GM18951 (cell line): ENCODE measurements around the gene HSPA12B.

ENCODE experiments used
- POLR2A ChIP-seq: IDR thresholded peaks from 4 replicates; pipeline ENCODE4 v1.6.1; 2011; ENCODE audit warnings: mild to moderate bottlenecking; ENCODE audit not compliant: insufficient read length, insufficient read depth; ENCODE audit errors: extremely low read depth
- in situ Hi-C: fragments of 300-500 bp; cut with MboI; formaldehyde crosslinking; loops from one replicate; pipeline ENCODE4 v1.12.0; 2022; ENCODE audit warnings: low sequenced_read_pairs, mixed read lengths, inconsistent platforms; ENCODE audit not compliant: unreplicated experiment

HSPA12B gene

GRCh38 chr20:3728354-3728753 lies 4.1 kb upstream of the HSPA12B start:
- TF ChIP-seq POLR2A, result no peak
- in situ Hi-C loops, result no loop called here

GRCh38 chr20:3728876-3729275 lies 3.6 kb upstream of the HSPA12B start:
- in situ Hi-C loops, result no loop called here
- no peak for TF ChIP-seq POLR2A

DNA sequence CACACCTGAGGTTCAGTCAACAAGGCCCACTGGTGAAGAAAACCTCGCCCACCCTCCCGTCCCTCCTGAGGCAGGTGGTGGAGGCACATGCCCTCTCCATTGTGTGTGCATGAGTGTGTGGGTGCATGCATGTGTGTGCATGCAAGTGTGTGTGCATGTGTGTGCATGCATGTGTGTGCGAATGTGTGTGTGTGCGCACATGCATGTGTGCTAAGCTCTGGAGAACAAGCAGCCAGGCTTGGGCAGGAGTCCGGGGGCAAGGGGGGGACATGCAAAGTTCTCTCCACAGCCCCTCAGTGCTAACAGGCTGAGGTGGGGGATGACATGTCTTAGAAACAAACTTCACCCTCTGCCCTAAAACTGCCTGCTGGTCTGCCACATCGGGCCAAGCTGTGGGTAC lies 3.1 kb upstream of the HSPA12B start:
- in situ Hi-C loops, result no loop called here
- TF ChIP-seq POLR2A, result no peak

DNA sequence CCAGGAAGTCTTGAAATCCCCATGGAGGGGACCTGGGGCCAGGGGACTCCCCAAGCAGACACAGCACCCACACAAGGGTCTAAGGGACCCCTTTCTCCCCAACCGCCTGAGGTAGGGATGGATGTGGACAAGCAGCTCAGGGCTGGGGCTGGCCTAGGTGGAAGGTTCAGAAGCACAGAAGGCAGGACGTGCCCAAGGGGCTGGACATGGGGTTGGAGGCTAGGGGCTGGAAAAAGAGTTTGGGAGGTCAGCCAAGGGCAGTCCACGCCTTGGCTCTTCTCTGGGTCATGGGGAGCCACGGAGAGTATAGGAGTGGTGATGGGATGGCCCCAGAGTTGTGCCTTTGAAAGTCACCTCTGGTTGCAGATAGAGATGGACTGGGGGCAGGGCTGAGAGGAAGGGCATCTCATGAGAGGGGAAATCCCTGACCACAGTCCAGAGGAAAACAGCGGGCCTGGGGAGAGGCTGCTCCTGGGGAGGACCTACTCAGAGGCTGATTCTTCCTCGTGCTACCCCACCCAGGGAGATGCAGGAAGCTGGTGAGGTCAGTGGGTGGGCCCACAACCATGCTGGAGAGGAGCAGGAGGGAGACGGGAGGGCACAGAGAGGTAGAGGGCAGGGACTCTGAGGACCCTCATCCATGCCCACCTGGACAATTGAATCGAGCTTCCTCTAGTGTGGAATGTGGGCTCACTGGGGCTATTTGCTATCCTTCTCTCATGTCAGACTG lies 2.5 kb upstream of the HSPA12B start:
- no peak for TF ChIP-seq POLR2A
- in situ Hi-C loops, result no loop called here

DNA sequence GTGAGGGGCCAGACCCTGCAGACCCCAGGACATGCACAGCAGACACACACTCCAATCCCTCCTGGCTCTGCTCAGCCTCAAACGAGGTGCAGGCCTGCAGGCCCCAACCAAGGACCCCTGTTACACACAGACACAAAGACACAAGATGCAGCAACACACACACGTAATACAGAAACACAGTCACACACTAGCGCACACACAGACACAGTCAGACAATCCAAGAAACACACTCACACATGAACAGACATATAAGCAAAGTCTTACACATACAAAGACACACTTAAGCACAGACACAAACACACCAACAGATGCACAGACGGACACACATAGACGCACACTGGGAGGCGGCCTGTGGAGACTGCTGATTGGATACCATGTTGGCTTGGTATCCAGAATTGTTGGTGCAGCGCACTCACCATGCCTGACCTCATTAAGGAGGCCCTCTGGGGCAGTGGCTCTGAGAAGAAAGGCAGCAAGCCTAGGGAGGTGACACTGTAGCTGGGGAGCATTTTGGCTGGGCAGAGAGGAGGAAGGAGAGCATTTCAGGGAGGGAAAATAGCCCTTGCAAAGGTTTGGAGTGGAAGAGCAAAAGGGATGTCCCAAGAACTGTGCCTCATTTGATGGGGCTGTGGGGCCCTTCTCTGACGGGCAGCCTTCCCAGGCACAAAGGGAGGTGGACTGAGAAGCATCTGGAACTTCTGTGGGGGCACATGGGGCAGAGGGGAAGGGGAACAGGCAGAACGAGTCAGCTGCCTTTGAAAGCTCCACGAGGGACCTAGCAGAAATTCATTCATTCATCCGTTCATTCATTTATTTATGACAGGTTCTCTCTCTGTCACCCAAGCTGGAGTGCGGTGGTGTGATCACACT lies 1.4 kb upstream of the HSPA12B start:
- TF ChIP-seq POLR2A, result no peak

DNA sequence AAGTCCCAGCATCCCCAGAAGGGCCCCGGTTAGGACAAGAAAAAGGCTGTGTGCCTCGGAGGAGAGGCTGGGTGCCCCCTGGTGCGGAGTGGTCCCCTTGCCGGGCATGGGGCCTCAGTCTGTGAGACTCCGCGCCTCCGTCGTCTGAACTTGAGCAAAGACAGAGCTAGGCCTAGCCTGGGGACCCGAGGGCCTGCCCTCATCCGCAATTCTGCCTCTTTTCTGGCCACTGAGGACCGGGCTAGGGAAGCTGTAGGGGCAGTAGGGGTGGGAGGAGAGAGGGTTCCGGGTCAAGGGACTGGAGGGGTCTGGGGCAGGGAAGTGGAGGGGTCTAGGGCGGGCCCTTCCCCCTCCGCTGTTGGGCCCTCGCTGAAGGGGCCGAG lies 550 bp upstream of the HSPA12B start:
- in situ Hi-C loops, result no loop called here
- no peak for TF ChIP-seq POLR2A

More for the DNA sequence above, 1.4 kb upstream of the HSPA12B start:
- in situ Hi-C loops, result no loop called here

DNA sequence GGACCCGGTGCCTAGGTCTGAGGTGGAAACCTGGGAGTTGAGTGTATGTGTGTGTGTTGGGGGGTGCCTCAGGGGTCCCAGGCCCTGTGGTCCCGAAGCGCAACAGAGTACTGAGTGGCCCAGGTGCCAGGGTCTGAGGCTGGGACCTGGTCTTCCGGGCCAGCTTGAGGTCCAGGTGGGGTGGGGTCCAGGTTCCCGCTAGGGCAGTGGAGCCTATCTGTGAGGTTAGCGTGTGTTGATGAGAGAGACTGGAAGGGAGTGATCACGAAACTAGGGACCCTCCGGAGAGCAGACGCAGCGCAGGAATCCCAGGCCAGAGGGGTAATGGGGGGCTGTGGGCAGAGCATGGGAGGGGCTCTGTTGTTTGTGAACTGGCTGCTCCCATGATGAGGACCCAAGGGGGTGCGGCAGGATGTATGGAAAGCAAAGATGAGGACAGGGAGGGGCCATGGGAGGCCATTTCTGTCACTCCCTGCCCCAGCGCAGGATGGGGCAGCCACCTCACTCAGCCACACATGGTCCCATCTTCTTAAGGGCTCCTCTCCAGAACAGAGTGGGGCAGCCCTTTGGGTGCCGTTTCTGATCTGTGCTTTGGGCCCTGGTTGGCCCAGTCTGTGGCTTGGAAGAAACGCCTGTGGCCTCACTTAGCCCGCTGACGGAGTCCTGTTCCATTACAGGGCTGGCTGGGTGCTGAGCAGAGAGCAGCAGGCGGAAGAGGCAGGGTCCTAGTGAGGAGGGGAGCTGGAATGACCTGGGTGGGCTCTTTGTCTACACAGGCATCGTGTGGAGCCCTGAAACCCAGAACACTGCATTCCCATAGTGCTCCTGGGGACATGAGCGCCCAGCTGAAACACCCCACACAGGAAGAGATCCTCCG lies 872 bp downstream of the HSPA12B start:
- no peak for TF ChIP-seq POLR2A
- in situ Hi-C loops, result no loop called here

GRCh38 chr20:3734111-3734843 lies 1.8 kb downstream of the HSPA12B start:
- in situ Hi-C loops, result no loop called here

DNA sequence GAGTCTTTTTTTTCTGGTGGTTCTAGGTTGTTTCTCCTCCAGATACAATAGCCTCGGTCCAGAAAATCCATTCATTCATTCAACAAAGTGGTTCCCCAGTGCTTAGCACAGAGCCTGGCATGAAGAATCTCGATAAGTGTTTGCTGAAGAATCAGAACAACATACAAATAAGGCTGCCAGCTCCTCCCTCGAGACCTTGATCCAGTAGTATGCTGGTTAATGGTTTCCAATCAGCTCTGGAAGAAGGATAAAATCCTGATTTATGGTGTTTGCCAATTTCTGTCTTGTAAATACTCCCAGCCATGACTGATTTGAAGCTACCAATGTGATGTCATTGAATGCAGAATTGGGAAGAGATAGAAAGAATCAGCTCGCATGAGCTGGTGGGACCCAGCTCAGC lies 3.3 kb downstream of the HSPA12B start:
- in situ Hi-C loops, result no loop called here

More at GRCh38 chr20:3734111-3734843, 1.8 kb downstream of the HSPA12B start:
- no peak for TF ChIP-seq POLR2A

GRCh38 chr20:3738111-3739053 lies 5.9 kb downstream of the HSPA12B start:
- TF ChIP-seq POLR2A, result no peak
- in situ Hi-C loops, result no loop called here

More for the DNA sequence above, 3.3 kb downstream of the HSPA12B start:
- no peak for TF ChIP-seq POLR2A
